ENCODE measurements around the gene SFMBT1.
A peak's percentile ranks its signal among the peaks of the same experiment; 100 is the strongest.

The SFMBT1 gene

DNA sequence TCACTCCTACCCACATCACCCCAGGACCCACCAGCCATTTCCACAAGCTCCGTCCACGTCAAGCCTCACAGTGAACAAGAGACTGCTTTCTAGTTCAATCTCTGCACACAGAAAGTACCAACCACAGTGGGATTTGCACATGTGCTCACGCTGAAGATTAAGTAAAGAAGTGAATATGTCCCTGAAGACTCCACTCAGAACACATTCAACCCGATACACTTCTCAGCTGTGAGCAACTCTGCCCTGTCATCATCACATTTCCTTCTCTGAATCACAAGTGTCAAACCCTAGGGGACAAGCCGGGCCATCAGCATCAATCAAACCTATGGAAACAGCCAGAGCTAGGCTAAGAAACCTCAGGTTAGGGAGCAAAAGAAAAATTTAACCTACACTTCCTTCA, 150.5 kb downstream of the SFMBT1 start:
- Histone ChIP-seq H3K9me2 (replicated peaks; ENCODE audit: low read depth, low read length) (no peaks in the 10 kb centered on the region), H3K4me3 (ENCODE audit: low read length, poor library complexity, severe bottlenecking) (peak overlapping the region; percentile 83), H3K4me2 (ENCODE audit: low read depth, low read length, poor library complexity, severe bottlenecking) (peak overlapping the region; percentile 94), H3K9me3 (ENCODE audit: insufficient read depth, low read depth, low read length) (no peaks in the 10 kb centered on the region), H3K36me3 (ENCODE audit: insufficient read depth, low read length) (no peaks in the 10 kb centered on the region), H3K9ac (ENCODE audit: low read depth, low read length, poor library complexity, severe bottlenecking) (peak overlapping the region; percentile 73), H4K20me1 (ENCODE audit: insufficient read depth, low read length, poor library complexity, severe bottlenecking) (peaks cover 18% of the 10 kb centered on the region), H3K4me1 (ENCODE audit: insufficient read depth, low read length, poor library complexity, severe bottlenecking) (peaks cover 56% of the 10 kb centered on the region), H3K79me2 (ENCODE audit: insufficient read depth, low read length) (peaks cover 44% of the 10 kb centered on the region), H2AFZ (ENCODE audit: low read length) (no peak overlapping the region), H3K27me3 (ENCODE audit: insufficient read depth, low read length, poor library complexity, severe bottlenecking) (no peaks in the 10 kb centered on the region), H3F3A (ENCODE audit: low read depth) (no peaks in the 10 kb centered on the region)
- no peak for TF ChIP-seq EZH2phosphoT487 (IDR thresholded peaks at IDR 0.05; ENCODE audit: borderline replicate concordance)
- TF ChIP-seq, protein P1, sequence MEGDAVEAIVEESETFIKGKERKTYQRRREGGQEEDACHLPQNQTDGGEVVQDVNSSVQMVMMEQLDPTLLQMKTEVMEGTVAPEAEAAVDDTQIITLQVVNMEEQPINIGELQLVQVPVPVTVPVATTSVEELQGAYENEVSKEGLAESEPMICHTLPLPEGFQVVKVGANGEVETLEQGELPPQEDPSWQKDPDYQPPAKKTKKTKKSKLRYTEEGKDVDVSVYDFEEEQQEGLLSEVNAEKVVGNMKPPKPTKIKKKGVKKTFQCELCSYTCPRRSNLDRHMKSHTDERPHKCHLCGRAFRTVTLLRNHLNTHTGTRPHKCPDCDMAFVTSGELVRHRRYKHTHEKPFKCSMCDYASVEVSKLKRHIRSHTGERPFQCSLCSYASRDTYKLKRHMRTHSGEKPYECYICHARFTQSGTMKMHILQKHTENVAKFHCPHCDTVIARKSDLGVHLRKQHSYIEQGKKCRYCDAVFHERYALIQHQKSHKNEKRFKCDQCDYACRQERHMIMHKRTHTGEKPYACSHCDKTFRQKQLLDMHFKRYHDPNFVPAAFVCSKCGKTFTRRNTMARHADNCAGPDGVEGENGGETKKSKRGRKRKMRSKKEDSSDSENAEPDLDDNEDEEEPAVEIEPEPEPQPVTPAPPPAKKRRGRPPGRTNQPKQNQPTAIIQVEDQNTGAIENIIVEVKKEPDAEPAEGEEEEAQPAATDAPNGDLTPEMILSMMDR (conservative IDR thresholded peaks at IDR 0.05; ENCODE audit: low read length): no peak

DNA sequence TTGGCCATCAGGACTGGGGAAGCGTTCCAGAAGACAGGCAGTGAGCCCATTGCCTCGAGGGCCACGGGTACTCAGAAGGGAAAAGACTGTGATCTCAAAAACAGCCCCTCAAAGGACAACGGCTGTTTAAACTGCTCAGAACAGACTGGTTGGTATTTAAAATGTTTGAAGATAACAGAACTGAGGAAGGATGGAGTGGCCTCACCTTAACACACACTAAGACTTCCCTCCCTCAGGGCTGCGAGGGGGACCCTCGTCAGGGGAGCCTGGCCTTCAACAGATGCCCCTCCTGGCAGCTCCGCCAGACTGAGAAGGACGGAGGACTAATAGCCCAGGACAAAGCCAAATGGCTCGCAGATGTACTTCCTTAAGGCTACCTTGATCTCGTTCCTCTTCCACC, 151.1 kb downstream of the SFMBT1 start:
- peaks cover 59% of the 10 kb centered on the region for H3K4me1 ChIP-seq (ENCODE audit: insufficient read depth, low read length, poor library complexity, severe bottlenecking)
- no peaks in the 10 kb centered on the region for H3K9me2 ChIP-seq (replicated peaks; ENCODE audit: low read depth, low read length)
- H2AFZ ChIP-seq (ENCODE audit: low read length): no peak overlapping the region
- H3F3A ChIP-seq (ENCODE audit: low read depth): no peaks in the 10 kb centered on the region
- H3K9ac ChIP-seq (ENCODE audit: low read depth, low read length, poor library complexity, severe bottlenecking): peak overlapping the region; percentile 73
- no peak for TF ChIP-seq EZH2phosphoT487 (IDR thresholded peaks at IDR 0.05; ENCODE audit: borderline replicate concordance)
- TF ChIP-seq, protein P1 (conservative IDR thresholded peaks at IDR 0.05; ENCODE audit: low read length): no peak
- peak overlapping the region; percentile 17 for H3K4me3 ChIP-seq (ENCODE audit: low read length, poor library complexity, severe bottlenecking)
- no peaks in the 10 kb centered on the region for H3K36me3 ChIP-seq (ENCODE audit: insufficient read depth, low read length)
- peaks cover 18% of the 10 kb centered on the region for H4K20me1 ChIP-seq (ENCODE audit: insufficient read depth, low read length, poor library complexity, severe bottlenecking)
- peaks cover 49% of the 10 kb centered on the region for H3K79me2 ChIP-seq (ENCODE audit: insufficient read depth, low read length)
- H3K9me3 ChIP-seq (ENCODE audit: insufficient read depth, low read depth, low read length): no peaks in the 10 kb centered on the region
- peak overlapping the region; percentile 94 for H3K4me2 ChIP-seq (ENCODE audit: low read depth, low read length, poor library complexity, severe bottlenecking)
- no peaks in the 10 kb centered on the region for H3K27me3 ChIP-seq (ENCODE audit: insufficient read depth, low read length, poor library complexity, severe bottlenecking)

DNA sequence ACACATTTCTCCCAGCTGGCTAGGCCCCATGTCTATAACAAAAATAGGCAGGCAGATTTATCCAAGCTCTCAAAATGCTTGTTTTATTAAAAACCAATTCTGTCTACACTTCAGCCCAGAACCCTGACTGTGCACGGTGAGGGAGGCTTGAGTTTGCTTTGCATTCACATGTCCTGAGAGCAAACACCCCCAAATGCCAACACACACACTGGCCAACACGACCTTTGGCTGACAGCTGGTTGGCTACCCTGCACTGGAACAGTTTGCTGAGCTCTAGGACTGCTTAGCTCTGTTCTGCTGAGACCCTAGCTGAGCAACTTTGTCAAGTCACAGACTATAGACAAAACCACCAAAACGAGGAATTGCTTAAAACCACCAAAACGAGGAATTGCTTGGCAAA, 152.2 kb downstream of the SFMBT1 start:
- no peak overlapping the region for H2AFZ ChIP-seq (ENCODE audit: low read length)
- peaks cover 49% of the 10 kb centered on the region for H3K79me2 ChIP-seq (ENCODE audit: insufficient read depth, low read length)

More for the DNA sequence above, 152.2 kb downstream of the SFMBT1 start:
- Histone ChIP-seq H3K9me3 (ENCODE audit: insufficient read depth, low read depth, low read length) (no peaks in the 10 kb centered on the region), H3K36me3 (ENCODE audit: insufficient read depth, low read length) (no peaks in the 10 kb centered on the region), H3K4me2 (ENCODE audit: low read depth, low read length, poor library complexity, severe bottlenecking) (peak overlapping the region; percentile 94), H3F3A (ENCODE audit: low read depth) (no peaks in the 10 kb centered on the region), H3K4me3 (ENCODE audit: low read length, poor library complexity, severe bottlenecking) (no peak overlapping the region), H3K9ac (ENCODE audit: low read depth, low read length, poor library complexity, severe bottlenecking) (no peak overlapping the region), H3K27me3 (ENCODE audit: insufficient read depth, low read length, poor library complexity, severe bottlenecking) (no peaks in the 10 kb centered on the region), H3K9me2 (replicated peaks; ENCODE audit: low read depth, low read length) (no peaks in the 10 kb centered on the region), H4K20me1 (ENCODE audit: insufficient read depth, low read length, poor library complexity, severe bottlenecking) (peaks cover 18% of the 10 kb centered on the region), H3K4me1 (ENCODE audit: insufficient read depth, low read length, poor library complexity, severe bottlenecking) (peaks cover 59% of the 10 kb centered on the region)
- no peak for TF ChIP-seq EZH2phosphoT487 (IDR thresholded peaks at IDR 0.05; ENCODE audit: borderline replicate concordance)
- TF ChIP-seq, protein P1 (conservative IDR thresholded peaks at IDR 0.05; ENCODE audit: low read length): no peak
